RWPE1 (cell line): ENCODE results near the gene EFS.
A peak's percentile ranks its signal among the peaks of the same experiment; 100 is the strongest.

Source experiments
- CTCF ChIA-PET: fragments of 350-600 bp; sonication (Branson Sonifier 250); formaldehyde crosslinking; extraction: SDS; loops from one replicate; lab custom pipeline; 2021; lab: Yijun Ruan, JAX
- POLR2A ChIA-PET: fragments of 400-600 bp; formaldehyde crosslinking; extraction: SDS; loops from one replicate; lab custom pipeline; 2020; ENCODE audit warnings: antibody characterized with exemption; ENCODE audit not compliant: low non-redundant PET; lab: Yijun Ruan, JAX
- DNase-seq: peaks from one replicate; pipeline ENCODE4 v3.0.0; 2012; ENCODE audit warnings: low spot score
- H3K27ac ChIP-seq: fragments of 450-650 bp; 2 replicates; pipeline ENCODE4 v1.5.1; 2017
- TF ChIP-seq, protein P1 (sequence below): fragments of 450-650 bp; conservative IDR thresholded peaks from 2 replicates; pipeline ENCODE4 v1.5.1; 2017; ENCODE audit warnings: low read depth, mild to moderate bottlenecking

EFS gene

DNA sequence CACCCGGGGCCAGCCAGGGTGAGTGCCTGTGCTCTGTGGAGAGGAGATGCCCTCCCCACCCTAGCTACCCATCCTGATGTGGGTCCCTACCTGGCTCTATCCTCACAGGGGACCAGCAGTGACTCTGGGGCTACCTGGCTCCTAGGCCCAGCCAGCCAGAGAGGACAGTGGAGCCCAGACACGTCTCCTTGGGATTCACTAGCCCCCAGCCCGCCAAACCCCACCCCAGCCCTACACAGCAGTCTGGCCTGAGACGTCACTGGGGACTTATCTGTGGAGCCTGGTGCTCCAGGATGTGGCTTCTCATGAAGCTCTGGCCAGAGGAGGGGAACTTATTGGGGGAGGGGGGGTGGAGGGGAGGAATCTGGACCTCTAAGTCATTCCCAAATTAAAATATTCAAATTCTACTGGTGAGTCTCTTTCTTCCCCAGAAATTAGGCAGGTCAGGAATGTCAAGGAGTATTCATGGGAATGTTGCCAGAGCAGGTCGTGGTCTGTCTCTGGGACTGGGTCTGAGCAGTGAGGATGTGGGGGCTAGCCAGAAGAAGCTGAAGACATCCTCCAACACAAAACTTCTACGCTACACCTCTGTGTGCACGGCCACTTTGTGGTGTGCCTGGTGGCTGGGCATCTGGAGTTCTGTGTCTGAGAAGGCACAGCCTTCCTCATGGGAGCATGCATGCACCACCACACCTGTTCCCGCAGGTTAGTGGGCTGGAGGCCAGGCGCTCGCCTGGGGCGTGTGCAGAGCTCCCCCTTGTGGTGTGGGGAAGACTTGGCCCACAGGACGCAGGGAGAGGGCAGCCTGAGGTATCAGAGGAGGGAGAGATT, 14.6 kb upstream of the EFS start:
- H3K27ac ChIP-seq = no peak overlapping the region
- CTCF ChIA-PET = interaction anchor here (0.5 to 2.8 kb wide), 23 partner anchors 9 to 1349 kb away, joined by 3 to 34 read pairs (median 5); partner anchors contain the start of gene PABPN1
- DNase-seq = peak; percentile 68
- TF ChIP-seq, protein P1, sequence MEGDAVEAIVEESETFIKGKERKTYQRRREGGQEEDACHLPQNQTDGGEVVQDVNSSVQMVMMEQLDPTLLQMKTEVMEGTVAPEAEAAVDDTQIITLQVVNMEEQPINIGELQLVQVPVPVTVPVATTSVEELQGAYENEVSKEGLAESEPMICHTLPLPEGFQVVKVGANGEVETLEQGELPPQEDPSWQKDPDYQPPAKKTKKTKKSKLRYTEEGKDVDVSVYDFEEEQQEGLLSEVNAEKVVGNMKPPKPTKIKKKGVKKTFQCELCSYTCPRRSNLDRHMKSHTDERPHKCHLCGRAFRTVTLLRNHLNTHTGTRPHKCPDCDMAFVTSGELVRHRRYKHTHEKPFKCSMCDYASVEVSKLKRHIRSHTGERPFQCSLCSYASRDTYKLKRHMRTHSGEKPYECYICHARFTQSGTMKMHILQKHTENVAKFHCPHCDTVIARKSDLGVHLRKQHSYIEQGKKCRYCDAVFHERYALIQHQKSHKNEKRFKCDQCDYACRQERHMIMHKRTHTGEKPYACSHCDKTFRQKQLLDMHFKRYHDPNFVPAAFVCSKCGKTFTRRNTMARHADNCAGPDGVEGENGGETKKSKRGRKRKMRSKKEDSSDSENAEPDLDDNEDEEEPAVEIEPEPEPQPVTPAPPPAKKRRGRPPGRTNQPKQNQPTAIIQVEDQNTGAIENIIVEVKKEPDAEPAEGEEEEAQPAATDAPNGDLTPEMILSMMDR = peak; percentile 94
- POLR2A ChIA-PET = no interaction called here

DNA sequence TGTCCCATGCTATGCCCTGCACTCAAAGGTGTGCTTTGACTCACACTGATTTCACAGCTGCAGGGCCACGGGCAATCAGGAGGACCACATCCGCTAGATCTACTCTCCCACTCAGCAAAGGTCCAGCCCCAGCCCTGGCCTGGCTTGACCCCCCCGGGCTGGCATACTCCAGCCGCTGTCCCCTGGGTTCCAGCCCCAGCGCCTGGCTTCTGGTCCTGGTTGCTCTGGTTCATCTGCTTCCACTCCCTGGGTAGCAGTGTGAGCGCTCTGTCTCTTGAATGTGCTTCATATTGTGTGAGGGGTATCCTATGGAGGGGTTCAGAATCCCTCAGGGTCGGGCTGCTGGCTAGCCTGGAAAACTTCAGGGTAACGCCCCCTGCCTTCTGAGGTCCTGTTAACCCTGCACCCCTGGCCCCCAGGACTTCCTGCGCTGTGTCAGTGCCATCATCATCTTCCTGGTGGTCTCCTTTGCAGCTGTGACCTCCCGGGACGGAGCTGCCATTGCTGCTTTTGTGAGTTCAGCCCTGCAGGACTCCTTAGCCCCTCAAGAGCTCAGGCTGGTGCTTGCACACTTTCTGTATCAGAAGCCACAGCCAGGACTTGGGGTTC, 13.7 kb upstream of the EFS start:
- TF ChIP-seq, protein P1 = no peak
- no peak overlapping the region for H3K27ac ChIP-seq
- ChIA-PET CTCF (interaction anchor here (0.6 to 2.8 kb wide), 9 partner anchors 9 to 1350 kb away, joined by 3 to 34 read pairs (median 5); no protein-coding TSS in a partner anchor), POLR2A (no interaction called here)
- no peak for DNase-seq

GRCh38 chr14:23377573-23378563, 12.9 kb upstream of the EFS start:
- TF ChIP-seq, protein P1 = no peak
- ChIA-PET CTCF (interaction anchor here (0.6 to 2.7 kb wide), 4 partner anchors 8 to 601 kb away, joined by 3 to 13 read pairs (median 4); no protein-coding TSS in a partner anchor), POLR2A (no interaction called here)
- H3K27ac ChIP-seq = no peak overlapping the region
- DNase-seq = no peak

DNA sequence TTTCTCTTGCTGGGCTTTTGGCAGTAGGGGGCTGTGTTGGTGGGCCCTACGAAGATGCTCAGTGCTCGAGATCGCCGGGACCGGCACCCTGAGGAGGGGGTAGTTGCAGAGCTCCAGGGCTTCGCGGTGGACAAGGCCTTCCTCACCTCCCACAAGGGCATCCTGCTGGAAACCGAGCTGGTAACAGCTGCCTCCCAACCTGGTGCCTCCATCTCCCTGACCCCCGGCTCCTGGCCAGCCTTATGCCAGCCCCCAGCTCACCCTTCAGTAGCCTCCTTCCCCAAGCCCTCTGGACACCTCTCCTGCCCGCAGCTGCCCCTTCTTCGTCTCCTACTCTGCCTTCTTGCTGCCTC, 12.2 kb upstream of the EFS start:
- ChIA-PET POLR2A (no interaction called here), CTCF (interaction anchor here (0.6 kb wide), 1 partner anchor 601 kb away, joined by 5 read pairs; no protein-coding TSS in a partner anchor)
- DNase-seq = no peak
- TF ChIP-seq, protein P1 = no peak
- H3K27ac ChIP-seq = no peak overlapping the region

- H3K27ac ChIP-seq = no peak within 1 kb of the TSS
- POLR2A ChIA-PET = no interaction called here
- no peak for DNase-seq
- TF ChIP-seq, protein P1 = no peak
- CTCF ChIA-PET = interaction anchor here (0.6 to 0.8 kb wide), 2 partner anchors 50 to 126 kb away, joined by 3 to 5 read pairs; no protein-coding TSS in a partner anchor
Measured at GRCh38 chr14:23376482-23377197, 11.7 kb upstream of the EFS start, which contains the start of gene CMTM5. Gene CMTM5 (plus strand): TSS chr14:23377046. CDS start chr14:23377252, 206 bp downstream.
